HG02943 (cell line): ENCODE measurements around the gene SIK3.

Experiments
- ATAC-seq: cut with Tn5 transposase; IDR thresholded peaks from one replicate; pipeline ENCODE4 v1.9.1; 2021; ENCODE audit warnings: mild to moderate bottlenecking, low read depth, moderate library complexity; ENCODE audit not compliant: unreplicated experiment

SIK3 gene

DNA sequence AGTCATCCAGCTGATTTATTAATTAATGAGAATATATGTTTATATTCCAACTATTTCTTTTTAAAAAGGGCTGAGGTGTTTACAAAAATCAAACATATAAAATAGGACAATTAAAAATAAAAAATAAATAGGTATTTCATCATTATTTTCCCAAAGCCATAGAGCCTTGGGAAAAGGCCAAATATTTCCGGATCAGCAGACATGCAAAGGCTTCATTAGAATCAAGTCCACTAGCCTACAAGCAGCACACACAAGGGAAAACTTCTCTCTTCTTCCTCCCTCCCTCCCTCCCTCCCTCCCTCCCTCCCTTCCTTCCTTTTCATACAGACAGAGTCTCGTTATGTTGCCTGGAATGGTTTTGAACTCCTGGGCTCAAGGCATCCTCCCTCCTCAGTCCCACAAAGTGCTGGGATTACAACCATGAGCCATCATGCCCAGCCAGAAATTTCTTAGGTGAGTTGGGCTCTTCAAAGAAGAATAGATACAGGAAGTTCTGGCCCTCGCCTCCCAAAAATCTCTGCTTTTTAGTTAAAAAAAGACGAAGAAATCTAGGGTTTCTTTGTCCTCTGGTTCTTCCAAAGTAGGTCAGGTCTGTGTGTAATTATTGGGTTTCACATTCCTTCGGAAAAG lies 121.2 kb downstream of the SIK3 start:
- no peak for ATAC-seq

DNA sequence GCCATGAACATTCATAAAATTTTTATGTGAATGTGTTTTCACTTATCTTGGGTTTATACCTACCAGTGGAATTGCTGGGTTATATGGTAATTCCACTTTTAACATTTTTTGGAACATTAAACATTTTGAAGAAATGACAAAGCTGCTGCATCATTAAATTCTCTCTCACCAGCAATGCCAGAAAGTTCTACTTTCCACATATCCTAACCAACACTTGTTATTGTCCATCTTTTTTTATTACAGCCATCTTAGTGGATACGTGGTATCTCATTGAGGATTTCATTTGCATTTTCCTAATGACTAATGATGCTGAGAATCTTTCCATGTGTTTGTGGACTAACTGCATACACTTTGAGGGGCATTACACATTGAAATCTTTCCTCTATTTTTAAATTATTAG lies 122.6 kb downstream of the SIK3 start:
- ATAC-seq: no peak

DNA sequence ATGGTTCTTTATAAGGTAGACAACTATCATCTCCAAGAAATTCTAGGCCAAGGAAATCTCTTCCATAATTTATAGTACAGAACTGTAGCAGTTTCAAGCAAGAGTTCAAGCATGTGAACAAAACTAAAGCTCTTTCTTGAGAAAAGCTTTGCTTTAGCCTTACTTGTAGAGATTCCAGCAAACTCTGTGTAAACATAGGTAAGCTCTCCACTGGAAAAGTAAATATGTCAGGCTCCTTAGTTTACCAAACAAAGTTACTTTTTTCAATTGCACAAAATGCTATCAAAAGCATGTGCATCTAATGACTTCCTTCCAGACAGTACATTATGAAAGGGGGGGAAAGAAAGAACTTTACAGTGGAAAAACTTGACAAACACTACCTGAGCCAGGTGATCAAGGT lies 125.0 kb downstream of the SIK3 start:
- no peak for ATAC-seq

DNA sequence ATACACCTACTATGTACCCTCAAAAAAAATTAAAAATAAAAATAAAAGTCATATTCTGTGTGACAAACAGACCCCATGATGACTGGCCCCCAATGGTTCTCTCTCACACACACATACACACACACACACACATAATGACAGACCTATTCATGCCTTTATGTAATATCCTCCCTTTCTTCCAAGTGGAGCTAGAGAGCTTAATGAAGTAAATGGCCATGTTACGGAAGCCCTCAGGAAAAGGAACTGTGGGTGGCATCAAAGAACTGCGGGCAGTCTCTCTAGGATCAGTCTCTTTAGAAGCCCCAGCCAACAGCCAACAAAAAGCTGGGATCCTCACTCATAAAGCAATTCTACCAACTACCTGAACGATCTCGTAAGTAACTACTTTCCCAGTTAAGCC lies 125.5 kb downstream of the SIK3 start:
- ATAC-seq: no peak

DNA sequence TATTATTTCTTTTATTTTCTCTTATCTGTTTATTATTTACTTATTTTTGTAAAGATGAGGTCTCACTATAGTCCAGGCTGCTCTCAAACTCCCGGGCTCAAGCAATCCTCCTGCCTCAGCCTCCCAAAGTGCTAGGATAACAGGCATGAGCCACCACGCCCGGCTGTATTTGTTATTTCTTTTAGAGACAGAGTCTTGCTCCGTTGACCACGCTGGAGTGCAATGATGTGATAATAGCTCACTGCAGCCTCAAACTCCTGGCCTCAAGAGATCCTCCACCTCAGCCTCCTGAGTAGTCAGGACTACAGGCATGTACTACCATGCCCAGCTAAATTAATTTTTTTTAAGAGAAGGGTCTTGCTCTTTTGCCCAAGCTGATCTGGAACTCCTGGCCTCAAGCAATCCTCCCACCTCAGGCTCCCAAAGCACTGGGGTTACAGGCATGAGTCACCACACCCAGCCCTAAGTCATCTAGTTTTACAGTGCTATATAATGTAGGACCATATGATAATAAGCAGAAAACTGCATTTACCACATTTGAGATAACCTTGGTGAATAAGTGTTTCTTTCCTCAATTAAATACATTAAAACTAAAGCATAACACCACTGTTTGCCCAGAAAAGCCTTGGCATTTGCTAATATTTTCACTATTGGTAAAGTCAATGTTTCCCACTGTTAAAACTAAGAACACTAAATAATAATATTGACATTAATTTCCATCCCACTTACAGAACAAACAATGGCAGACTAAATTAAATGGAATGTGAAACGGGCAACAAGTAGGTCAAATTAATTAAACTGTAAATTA lies 127.5 kb downstream of the SIK3 start:
- ATAC-seq: no peak

DNA sequence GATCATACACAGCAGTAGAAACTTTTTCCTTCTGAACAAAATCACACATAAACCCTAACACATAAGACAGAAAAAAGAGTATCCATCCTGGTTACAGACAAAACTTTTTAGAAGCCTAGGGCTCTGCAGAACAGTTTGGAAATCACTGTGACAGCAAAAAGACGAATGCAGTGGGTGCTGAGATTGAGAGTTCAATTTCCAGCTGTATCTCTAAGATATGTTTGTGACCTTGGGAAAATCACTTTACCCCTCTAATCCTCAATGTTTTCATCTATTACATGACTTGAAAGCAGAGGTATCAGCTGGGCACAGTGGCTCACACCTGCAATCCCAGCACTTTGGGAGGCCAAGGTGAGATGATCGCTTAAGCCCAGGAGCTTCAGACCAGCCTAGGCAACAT lies 128.5 kb downstream of the SIK3 start:
- ATAC-seq: no peak

DNA sequence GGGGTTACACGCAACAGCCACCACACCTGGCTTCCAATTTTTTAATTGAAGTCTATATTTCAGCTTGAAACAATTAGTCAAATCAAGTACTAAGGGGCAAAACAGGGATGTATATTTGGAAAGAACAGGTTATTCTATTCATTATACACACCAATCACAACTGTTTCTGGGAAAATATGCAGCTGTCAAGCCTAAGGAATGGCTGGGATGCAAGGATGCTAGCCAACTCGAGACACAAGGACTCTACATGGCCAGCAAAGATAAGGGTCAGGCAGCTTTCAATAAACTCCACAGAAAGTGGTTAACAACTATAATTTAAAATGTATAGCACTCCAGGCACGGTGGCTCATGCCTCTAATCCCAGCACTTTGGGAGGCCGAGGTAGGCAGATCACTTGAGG lies 134.0 kb downstream of the SIK3 start:
- ATAC-seq: no peak

DNA sequence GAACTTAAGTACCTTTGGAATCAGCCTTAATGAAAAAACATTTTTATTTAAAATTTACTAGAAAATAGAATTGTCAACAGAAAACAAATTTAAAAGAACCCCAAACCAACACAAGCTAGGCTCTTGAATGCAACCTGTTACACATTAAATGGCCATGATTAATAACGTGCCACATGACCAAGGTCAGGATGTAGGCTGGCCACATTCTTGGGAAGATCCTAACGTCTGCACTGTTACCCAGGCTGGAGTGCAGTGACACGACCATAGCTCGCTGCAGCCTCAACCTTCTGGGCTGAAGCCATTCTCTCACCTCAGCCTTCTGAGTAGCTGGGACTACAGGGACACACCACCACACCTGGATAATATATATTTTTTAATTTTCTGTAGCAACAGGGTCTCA lies 134.4 kb downstream of the SIK3 start:
- ATAC-seq: no peak

DNA sequence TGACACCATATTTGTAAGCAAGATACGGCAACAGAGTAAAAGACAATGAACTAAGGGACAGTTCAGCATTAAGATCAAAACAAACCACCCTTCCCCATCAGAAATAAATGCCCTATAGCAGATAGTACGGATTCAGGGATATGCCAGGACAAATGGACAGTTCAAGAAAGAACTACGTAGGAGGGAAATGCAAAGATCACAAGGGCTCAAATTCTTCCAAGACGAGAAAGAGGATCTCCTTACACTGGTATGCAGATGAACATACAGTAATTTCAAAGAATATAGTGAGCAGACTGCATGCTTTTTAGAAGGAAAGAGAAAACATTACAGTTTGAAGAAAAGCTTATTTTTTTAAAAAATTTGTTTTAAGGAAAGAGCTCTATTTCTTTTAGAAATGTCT lies 136.1 kb downstream of the SIK3 start:
- ATAC-seq: no peak

DNA sequence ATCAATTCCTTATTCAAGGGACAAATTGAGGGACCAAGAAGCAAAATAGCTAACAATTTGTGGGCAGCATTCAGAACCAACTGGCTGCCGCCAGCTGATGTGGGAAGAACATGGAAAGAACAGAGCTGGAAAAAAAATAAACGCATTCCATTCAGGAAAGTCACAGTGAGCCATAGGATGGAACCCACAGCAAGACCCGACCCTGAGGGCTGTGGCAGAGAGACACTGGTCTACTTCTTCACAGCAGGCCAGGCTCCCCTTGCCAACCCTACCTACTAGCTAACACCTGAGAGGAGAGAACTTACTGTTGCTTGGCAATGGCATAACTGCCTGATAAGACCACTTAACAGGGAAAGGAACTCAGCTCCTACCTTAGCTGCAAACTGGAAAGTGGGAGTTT lies 137.3 kb downstream of the SIK3 start:
- no peak for ATAC-seq

DNA sequence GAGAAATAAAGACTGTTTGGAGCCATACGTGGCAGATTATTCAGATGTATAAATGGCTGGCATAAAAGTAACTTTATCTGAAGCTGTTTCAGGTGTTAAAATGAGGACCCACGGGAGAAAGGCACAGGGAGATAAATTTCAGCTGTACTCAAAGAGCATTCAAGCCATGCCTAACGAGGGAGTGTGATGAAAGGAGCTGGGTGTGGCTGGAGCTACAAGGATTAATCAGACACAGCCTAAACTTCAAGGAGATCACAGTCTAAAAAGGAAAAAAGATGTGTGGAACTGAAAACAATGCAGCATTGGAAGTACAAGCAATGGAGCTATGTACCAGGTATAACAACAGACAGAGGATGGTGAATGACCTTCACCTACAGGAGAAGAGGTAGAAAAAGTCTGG lies 140.0 kb downstream of the SIK3 start:
- ATAC-seq: no peak

DNA sequence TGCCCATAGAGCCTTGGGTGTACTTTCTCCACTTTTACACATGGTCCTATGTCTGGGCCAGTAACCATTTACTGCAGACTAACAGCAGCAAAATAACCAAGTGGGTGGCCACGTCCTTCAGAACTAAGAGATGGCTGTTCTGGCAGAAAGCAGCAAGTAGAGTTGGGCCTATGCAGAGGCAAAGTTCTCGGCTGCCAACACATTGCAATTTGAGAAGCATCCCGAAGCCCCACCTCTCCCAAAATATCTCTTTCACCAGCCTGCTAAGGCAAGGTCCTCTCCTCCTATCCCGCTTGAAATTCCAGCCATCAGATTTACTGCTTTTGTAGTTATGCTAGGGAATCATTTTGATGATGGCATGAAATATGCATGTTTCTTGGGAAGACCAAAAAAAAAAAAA lies 142.3 kb downstream of the SIK3 start:
- no peak for ATAC-seq

DNA sequence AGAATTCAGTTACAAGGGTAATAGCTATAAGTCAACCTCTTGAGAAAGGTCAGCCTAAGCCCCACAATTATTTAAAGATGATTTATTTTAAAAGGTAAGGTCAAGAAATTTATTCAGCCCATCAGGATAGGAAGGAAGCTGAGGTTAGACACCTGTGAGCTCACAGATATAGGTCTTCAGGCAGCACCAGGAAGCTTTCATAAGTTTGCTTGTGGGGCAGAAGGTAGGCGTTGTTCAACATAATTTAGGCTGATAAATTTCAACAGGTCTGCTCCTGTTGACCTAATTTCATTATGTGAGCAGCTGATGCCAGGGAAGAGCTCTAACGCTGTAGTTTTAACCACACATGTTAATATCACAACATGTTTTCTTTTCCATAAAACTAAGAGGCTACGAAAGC lies 142.7 kb downstream of the SIK3 start:
- no peak for ATAC-seq

DNA sequence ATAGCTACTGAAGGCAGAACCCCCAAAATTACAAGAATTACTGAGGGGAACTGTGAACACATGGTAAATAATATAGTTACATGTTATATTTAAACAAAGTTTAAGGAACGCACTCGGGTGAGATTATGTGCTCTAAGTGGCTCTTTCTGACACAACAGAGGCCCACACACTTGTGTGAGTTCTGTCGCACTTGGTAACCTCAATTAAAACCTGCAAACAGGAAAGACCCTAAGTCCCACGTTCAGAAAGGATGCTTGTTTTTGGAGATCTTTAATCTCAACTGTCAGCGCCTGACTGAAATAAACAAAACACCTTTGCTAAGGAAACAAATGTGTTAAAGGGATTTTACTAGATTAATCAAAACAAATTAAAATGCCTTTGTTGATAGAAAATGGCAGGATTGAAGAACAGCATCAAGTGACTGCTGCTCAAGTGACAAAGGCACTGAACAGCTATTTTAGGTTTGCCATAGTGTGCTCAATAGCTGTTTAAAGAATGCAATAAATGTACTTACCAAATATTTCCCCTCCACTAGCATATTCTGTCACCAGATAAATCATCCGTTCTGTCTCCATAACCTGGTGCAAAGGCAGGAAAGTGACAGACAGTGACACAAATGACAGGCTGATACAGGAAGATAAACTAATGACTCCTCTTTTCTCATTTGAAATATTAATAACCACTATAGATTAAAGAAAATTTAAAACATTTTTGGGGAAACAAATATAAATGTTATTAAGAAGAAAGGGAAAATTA lies 144.5 kb downstream of the SIK3 start:
- ATAC-seq: no peak

DNA sequence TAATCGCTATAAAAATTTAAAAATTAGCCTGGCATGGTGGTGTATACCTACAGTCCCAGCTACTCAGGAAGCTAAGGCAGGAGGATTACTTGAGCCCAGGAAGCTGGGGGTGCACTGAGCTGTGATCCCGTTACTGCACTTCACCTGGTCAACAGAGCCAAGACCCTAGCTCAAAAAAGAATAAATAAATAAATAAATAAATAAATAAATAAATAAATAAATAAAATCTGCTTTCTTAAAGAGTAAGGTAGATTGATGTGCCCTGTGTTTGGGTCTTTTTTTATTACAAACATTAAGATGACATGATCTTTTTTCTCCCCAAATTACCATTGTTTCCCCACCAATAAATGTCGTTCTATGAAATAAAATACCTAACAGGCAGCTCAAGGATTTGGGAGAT lies 146.5 kb downstream of the SIK3 start:
- ATAC-seq: no peak

DNA sequence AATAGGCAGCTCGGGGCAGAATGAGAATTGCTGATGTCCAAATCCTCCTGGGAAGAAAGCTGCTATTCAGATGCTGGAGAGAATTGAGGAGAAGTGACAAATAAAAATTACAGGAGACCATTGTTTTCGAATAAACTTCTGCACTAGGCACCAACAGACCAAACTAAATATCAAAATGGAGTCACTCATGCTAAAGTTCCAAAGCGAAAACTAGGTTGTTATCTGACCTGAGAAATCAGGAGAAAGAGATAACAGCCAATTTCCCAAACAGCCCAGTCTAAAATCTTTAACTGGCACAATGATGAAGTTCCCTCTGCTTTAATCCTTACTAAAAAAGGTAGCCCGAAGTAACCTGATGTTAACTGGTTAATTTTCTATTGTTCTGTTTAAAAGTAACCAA lies 148.0 kb downstream of the SIK3 start:
- ATAC-seq: no peak

DNA sequence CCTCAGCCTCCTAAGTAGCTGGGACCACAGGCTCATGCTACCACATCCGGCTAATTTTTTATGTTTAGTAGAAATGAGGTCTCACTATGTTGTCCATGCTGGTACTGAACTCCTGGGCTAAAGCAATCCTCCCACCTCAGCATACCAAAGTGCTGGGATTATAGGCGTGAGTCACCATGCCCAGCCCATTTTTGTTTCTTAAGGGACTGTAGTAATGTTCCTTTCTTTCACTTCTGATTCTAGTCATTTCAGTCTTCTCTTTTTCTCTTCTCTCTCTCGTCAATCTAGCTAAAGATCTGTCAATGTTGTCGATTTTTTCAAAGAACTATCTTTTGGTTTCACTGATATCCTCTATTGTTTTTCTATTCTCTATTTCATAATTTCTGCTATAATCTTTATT lies 149.8 kb downstream of the SIK3 start:
- no peak for ATAC-seq

DNA sequence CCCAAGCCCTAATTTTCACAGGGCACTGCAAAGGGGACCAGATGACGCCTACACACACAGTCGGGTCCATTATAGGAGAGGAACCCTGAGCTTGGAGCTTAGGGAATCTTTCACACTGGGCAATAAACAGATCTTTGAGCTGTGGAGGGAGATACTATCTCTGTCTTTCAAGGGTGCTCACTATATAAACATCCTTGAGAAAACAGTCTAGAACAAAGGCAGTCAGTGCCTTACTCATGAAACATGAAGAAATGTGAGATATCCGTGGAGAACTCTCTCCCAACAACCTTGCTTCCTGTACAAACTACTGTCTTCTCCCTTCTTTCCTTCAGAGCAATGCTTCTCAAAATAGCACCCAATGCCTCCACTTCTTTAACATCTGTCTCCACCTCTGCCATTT lies 151.8 kb downstream of the SIK3 start:
- ATAC-seq: no peak

DNA sequence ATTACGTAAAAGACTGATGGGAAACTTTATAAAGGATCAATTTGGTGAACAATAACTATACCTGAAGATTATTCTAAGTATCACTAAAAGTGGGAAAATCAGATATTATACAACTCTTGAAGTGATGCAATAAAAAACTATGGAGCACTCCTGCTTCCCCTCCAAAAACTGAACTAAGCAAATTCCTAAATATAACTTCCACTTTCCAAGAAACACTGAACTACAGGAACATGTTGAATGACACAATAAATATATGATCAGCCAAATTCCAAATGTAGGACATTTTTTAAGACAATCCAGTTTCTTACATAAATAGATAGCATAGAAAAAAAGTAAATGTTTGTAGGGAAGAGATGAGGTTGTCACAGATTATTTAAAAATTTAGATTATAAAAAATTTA lies 158.7 kb downstream of the SIK3 start:
- no peak for ATAC-seq

DNA sequence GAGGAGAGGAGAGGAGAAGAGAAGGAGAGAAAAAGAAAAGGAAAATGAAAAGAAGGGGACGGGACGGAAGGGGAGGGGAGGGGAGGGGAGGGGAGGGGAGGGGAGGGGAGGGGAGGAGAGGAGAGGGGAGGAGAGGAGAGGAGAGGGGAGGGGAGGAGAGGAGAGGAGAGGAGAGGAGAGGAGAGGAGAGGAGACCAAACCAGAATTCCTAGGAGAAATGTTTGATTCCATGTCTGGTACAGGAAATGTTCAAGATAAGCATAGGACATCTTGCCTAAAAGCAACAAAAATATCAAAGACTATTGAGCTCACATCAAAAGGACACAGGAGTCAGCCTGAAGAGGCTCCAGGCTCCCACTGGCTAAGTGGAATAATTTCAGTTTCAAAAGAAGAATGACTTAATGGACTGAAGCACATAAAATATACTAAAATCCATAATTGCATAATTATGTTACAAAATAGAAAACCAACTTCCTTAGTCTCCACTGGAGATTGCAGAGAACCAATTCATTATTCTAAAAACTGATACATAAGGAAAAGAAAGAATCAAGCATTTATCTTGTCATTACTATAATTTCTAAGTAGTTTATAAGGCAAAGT lies 159.7 kb downstream of the SIK3 start:
- no peak for ATAC-seq

DNA sequence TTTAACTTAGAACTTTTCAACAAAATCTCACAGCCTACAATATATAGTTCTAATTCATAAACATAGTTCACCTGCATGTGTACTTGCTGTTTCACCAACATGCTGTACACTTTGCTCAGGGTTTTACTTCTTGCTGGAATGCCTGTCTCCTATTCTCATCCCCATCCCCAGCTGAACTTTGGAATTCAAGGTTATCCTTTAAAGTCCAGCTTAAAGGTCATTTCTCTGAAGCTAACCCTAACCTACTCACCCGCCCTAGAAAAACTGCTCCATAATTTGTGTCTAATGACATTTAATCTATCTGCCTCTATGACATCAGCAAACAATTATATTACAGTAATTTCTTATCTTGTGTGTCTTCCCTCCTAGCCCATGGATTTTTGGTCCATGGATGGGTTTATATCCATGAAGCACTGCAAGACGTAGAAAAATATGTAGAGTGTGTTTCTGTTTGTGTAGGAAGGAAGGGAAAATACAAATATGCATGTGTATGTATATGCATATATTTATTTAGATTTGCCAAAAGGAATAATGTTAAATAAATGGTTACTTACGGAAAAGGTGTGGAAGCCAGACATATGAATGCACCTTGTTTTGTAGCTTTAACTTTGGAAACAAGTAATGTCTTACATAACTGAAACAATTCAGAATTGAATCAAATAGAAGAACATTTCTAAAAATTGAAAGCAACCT lies 161.3 kb downstream of the SIK3 start:
- no peak for ATAC-seq
